Lower lobe of right lung (tissue), 2 donors: ENCODE data around the gene RNF19B. TPM values are rescaled to one million over a fixed set of nuclear protein-coding genes. Genes with fewer than 3 reads are reported as not detected.

Experiments
- ATAC-seq, 2 donors: fragments of 200-7000 bp; cut with Tn5 transposase; one replicate each; pipeline ENCODE4 v1.9.1; 2020 to 2022; ENCODE audit warnings: mild to moderate bottlenecking in 2 of 2, moderate library complexity in 2 of 2
- DNase-seq: peaks from one replicate; pipeline ENCODE4 v3.0.0-alpha.2; 2020
- H3K27ac ChIP-seq: fragments of 200-600 bp; one replicate; pipeline ENCODE4 v1.8.0; 2022
- H3K27me3 ChIP-seq: fragments of 200-600 bp; one replicate; pipeline ENCODE4 v1.8.0; 2022; ENCODE audit warnings: low read depth
- H3K36me3 ChIP-seq: fragments of 200-600 bp; one replicate; pipeline ENCODE4 v1.8.0; 2022; ENCODE audit warnings: mild to moderate bottlenecking
- H3K4me1 ChIP-seq: fragments of 200-600 bp; one replicate; pipeline ENCODE4 v1.8.0; 2022
- H3K4me3 ChIP-seq: fragments of 200-600 bp; one replicate; pipeline ENCODE4 v1.8.0; 2022; ENCODE audit warnings: mild to moderate bottlenecking
- H3K9me3 ChIP-seq: fragments of 200-600 bp; one replicate; pipeline ENCODE4 v1.8.0; 2022
- CTCF ChIP-seq: fragments of 200-600 bp; IDR thresholded peaks from one replicate; pipeline ENCODE4 v1.8.0; 2022; ENCODE audit warnings: antibody characterized with exemption, mild to moderate bottlenecking
- intact Hi-C: fragments of 100-400 bp; cut with DNase I; formaldehyde crosslinking; loops from one replicate; pipeline ENCODE4 v1.11.0; 2022
- total RNA-seq: library from RNA; stranded (reverse); fragmentation: NEBNext Ultra II Directional; extraction: Animal tissue kit (Norgen Biotek cat#: 25700); gene quantifications from one replicate; pipeline ENCODE4 v1.2.1, GENCODE V29; 2021
- donor health status: DM: no; HTN: yes; CAD: no; lungs with severe emphysema.

Gene RNF19B
- total RNA-seq, 1 donor from 2014 or later = 27.9 TPM

- no peak for DNase-seq
Measured at GRCh38 chr1:32947669-32948389, 16.8 kb downstream of the RNF19B start.

DNA sequence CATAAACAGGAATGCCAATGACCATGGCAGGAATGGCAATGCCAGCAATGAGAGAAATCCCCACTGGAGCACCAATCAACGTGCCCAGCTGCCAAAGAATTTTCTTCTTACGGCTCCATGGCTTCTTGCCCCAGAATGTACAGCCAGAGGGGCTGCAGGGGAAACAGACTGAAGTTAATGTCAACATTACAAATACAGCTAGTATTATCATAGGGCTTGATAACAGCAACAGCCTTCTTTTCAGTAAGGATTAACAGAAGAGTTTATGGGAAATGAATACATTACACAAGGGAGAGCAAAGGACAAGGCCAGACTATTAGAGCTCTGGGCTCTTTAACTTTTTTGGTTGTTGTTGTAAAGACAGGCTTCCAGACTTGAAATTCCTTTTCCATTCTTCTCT is 18.2 kb downstream of the RNF19B start:
- no peak overlapping the region for H3K27ac ChIP-seq
- no peaks in the 10 kb centered on the region for H3K9me3 ChIP-seq
- H3K27me3 ChIP-seq = no peaks in the 10 kb centered on the region
- H3K36me3 ChIP-seq = peaks cover 68% of the 10 kb centered on the region
- DNase-seq = no peak
- intact Hi-C loops = no loop called here
- H3K4me1 ChIP-seq = peaks cover 19% of the 10 kb centered on the region
- no peak for ATAC-seq
- no peak for TF ChIP-seq CTCF
- H3K4me3 ChIP-seq = no peak overlapping the region

More at GRCh38 chr1:32947669-32948389, 16.8 kb downstream of the RNF19B start:
- Histone ChIP-seq H3K27ac (no peak overlapping the region), H3K4me1 (peaks cover 19% of the 10 kb centered on the region), H3K9me3 (no peaks in the 10 kb centered on the region), H3K4me3 (no peak overlapping the region), H3K27me3 (no peaks in the 10 kb centered on the region), H3K36me3 (peaks cover 54% of the 10 kb centered on the region)
- TF ChIP-seq CTCF = no peak
- intact Hi-C loops = no loop called here
- peak in 1 of 2 donors; percentile 46 for ATAC-seq

DNA sequence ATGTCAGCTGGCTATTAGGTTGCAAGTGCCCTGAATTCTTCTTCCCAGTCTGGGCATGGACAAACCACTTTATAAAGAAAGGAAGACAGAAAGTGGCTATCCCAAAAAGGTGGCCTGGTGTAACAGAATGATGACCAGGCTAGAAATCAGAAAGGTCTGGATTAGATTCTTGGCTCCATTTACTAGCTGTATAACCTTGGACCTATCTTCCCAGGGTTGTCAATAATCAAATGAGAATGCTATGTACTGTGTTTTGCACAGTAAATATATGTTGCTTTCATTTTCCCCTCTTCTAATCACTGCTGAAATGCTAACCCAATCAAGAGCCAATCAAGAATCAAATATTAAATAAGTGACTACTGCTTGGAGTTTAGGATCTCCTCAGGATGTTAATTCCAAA is 20.4 kb downstream of the RNF19B start:
- intact Hi-C loops = no loop called here
- ATAC-seq = no peak
- Histone ChIP-seq H3K4me1 (peaks cover 28% of the 10 kb centered on the region), H3K27ac (no peak overlapping the region), H3K27me3 (no peaks in the 10 kb centered on the region), H3K36me3 (peaks cover 85% of the 10 kb centered on the region), H3K4me3 (no peak overlapping the region), H3K9me3 (no peaks in the 10 kb centered on the region)
- no peak for DNase-seq
- TF ChIP-seq CTCF = no peak

DNA sequence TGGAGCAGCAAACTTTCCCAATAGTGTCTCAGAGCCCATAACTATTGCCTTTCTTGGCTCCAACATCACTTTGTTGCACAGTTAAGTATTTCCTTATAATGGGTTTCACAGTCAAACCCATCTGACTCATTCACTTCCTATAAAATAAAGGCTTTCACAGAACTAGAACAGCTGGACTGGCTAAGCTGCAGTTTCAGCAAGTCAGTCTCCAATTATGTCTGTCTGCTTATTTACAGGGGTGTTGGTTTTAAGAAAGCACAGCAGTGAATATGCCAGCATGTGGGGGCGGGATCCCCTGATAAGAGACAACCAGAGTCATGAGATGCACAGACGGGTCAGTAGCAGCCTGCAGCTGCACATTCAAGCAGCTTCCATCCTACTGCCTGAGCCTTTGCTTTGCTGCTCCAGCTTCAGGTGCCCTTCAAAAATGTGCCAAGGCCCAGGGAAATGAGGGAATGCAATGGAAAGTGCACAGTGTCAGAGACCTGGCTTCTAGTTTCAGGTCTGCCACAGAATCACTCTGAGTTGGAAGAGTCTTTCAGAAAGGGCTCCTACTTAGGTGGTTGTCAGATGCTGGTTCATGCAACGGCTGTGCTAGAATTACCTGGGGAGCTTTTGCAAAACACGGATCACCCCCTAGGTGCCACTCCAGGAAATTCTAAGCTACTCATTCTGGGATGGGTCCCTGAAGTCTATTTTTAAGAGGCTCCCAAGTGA is 24.8 kb downstream of the RNF19B start:
- peaks cover 16% of the 10 kb centered on the region for H3K4me1 ChIP-seq
- H3K27me3 ChIP-seq = no peaks in the 10 kb centered on the region
- no peaks in the 10 kb centered on the region for H3K9me3 ChIP-seq
- ATAC-seq (peak; percentile 63 to 72), DNase-seq (no peak)
- no peak overlapping the region for H3K4me3 ChIP-seq
- TF ChIP-seq CTCF = no peak
- intact Hi-C loops = no loop called here
- peaks cover 93% of the 10 kb centered on the region for H3K36me3 ChIP-seq
- peak overlapping the region; percentile 15 for H3K27ac ChIP-seq

- intact Hi-C loops = no loop called here
- no peak overlapping the region for H3K27ac ChIP-seq
- no peak for DNase-seq
- H3K4me1 ChIP-seq = peaks cover 31% of the 10 kb centered on the region
- H3K36me3 ChIP-seq = peaks cover 65% of the 10 kb centered on the region
- ATAC-seq = no peak
- no peak overlapping the region for H3K4me3 ChIP-seq
- TF ChIP-seq CTCF = no peak
- H3K9me3 ChIP-seq = no peaks in the 10 kb centered on the region
- H3K27me3 ChIP-seq = no peaks in the 10 kb centered on the region
Measured at GRCh38 chr1:32937061-32937460, 27.5 kb downstream of the RNF19B start.
